HCT116 (cell line): ENCODE data around the gene ANO2. TPM values are rescaled to one million over a fixed set of nuclear protein-coding genes. Genes with fewer than 3 reads are reported as not detected.

ENCODE experiments used
- ATAC-seq: fragments of 200-7000 bp; cut with Tn5 transposase; 2 replicates; pipeline ENCODE4 v1.9.1; 2020; ENCODE audit warnings: mild to moderate bottlenecking, moderate library complexity
- BruUV-seq: library from RNA; stranded (reverse); fragments of 400-500 nt; replicated peaks from 2 replicates; lab custom pipeline; 2021; lab: Mats Ljungman, UMichigan
- CTCF ChIA-PET: fragments of 300-600 bp; sonication (Branson Sonifier 250); formaldehyde crosslinking; loops from one replicate; lab custom pipeline; 2021; ENCODE audit warnings: antibody characterized with exemption; lab: Charles Lee
- POLR2A ChIA-PET: fragments of 300-600, 350-600 bp; sonication (Branson Sonifier 250); formaldehyde crosslinking; loops from one replicate; lab custom pipeline; 2021; ENCODE audit warnings: antibody characterized with exemption; lab: Charles Lee
- RAD21 ChIA-PET, 2 experiments: fragments of 300-600 bp; sonication (Branson Sonifier 250); formaldehyde crosslinking; loops; one replicate each; lab custom pipeline; 2023; ENCODE audit warnings: low total read pairs in 2 of 2; ENCODE audit not compliant: uncharacterized antibody in 2 of 2, unreplicated experiment in 2 of 2, low non-redundant PET in 1 of 2; lab: Charles Lee
- DNase-seq: peaks from one replicate; pipeline ENCODE4 v3.0.0-alpha.2; 2010; ENCODE audit warnings: low read depth, low spot score
- H2AFZ ChIP-seq: fragments of 200-600 bp; shearing (Covaris generic), sonication (generic); 2 replicates; pipeline ENCODE4 v1.6.1; 2017; ENCODE audit warnings: low read depth, mixed run types, mixed read lengths, antibody characterized with exemption, low read length; ENCODE audit not compliant: poor library complexity, severe bottlenecking
- H3K27ac ChIP-seq: 2 replicates; pipeline ENCODE4 v1.5.1; 2012; ENCODE audit warnings: low read depth, low read length
- H3K27me3 ChIP-seq: fragments of 200-600 bp; sonication (generic); 2 replicates; pipeline ENCODE4 v1.6.1; 2016; ENCODE audit warnings: mixed run types, low read length, mixed read lengths; ENCODE audit not compliant: insufficient read depth
- H3K36me3 ChIP-seq, 2 experiments: fragments of 200-500 bp in 1 of 2; fragments of 200-600 bp in 1 of 2; sonication (Bioruptor generic) in 1 of 2; sonication (generic) in 1 of 2; 2 replicates each; pipeline versions ENCODE4 v1.5.1 to v1.6.1; 2014 to 2016; ENCODE audit warnings: low read length in 2 of 2, inconsistent platforms in 1 of 2, mixed read lengths in 1 of 2, mixed run types in 1 of 2; ENCODE audit not compliant: insufficient read depth in 2 of 2, control insufficient read depth in 1 of 2
- H3K4me1 ChIP-seq, 2 experiments: fragments of 200-600 bp in 1 of 2; sonication (generic) in 1 of 2; 2 replicates each; pipeline versions ENCODE4 v1.5.1 to v1.6.1; 2012 to 2017; ENCODE audit warnings: low read length in 2 of 2, inconsistent platforms in 1 of 2, mild to moderate bottlenecking in 1 of 2, mixed read lengths in 1 of 2, mixed run types in 1 of 2, moderate library complexity in 1 of 2; ENCODE audit not compliant: insufficient read depth in 2 of 2, control insufficient read depth in 1 of 2
- H3K4me2 ChIP-seq: fragments of 200-600 bp; sonication (generic); 2 replicates; pipeline ENCODE4 v1.6.1; 2017; ENCODE audit warnings: mixed run types, low read length, mixed read lengths
- H3K4me3 ChIP-seq, 2 experiments: fragments of 200-600 bp in 1 of 2; sonication (generic) in 1 of 2; replicated peaks in 1 of 2; 2 replicates each; pipeline ENCODE4 v1.5.1; 2011 to 2016; ENCODE audit warnings: low read length in 2 of 2, control low read depth in 1 of 2, low read depth in 1 of 2, mild to moderate bottlenecking in 1 of 2, mixed read lengths in 1 of 2, mixed run types in 1 of 2
- H3K79me2 ChIP-seq: fragments of 200-600 bp; sonication (generic); 2 replicates; pipeline ENCODE4 v1.6.1; 2017; ENCODE audit warnings: mild to moderate bottlenecking, mixed run types, low read length, moderate library complexity, mixed read lengths; ENCODE audit not compliant: insufficient read depth
- H3K9ac ChIP-seq: fragments of 200-600 bp; sonication (generic); 2 replicates; pipeline ENCODE4 v1.6.1; 2016; ENCODE audit warnings: low read length, mixed read lengths
- H3K9me2 ChIP-seq: fragments of 200-600 bp; sonication (generic), shearing (Covaris generic); 2 replicates; pipeline ENCODE4 v1.6.1; 2017; ENCODE audit warnings: mixed run types, mild to moderate bottlenecking, moderate library complexity; ENCODE audit not compliant: insufficient read depth
- H3K9me3 ChIP-seq, 2 experiments: fragments of 200-500 bp in 1 of 2; fragments of 200-600 bp in 1 of 2; sonication (Bioruptor generic) in 1 of 2; sonication (generic) in 1 of 2; 2 replicates each; pipeline ENCODE4 v1.6.1; 2014 to 2017; ENCODE audit warnings: low read length in 2 of 2, mixed read lengths in 2 of 2, inconsistent platforms in 1 of 2, low read depth in 1 of 2, mild to moderate bottlenecking in 1 of 2, mixed run types in 1 of 2, moderate library complexity in 1 of 2; ENCODE audit not compliant: control insufficient read depth in 1 of 2, insufficient read depth in 1 of 2
- H4K20me1 ChIP-seq: fragments of 200-600 bp; sonication (generic), shearing (Covaris generic); 2 replicates; pipeline ENCODE4 v1.6.1; 2017; ENCODE audit warnings: mixed run types, mild to moderate bottlenecking, moderate library complexity; ENCODE audit not compliant: insufficient read depth
- CBX3 ChIP-seq: IDR thresholded peaks from 2 replicates; pipeline ENCODE4 v1.6.1; 2012; ENCODE audit warnings: low read depth
- CEBPB ChIP-seq: IDR thresholded peaks from 2 replicates; pipeline ENCODE4 v1.6.1; 2012; ENCODE audit warnings: low read depth
- CTCF ChIP-seq, 3 experiments: fragments of 200-600 bp in 1 of 3; sonication (generic) in 1 of 3; IDR thresholded peaks in 2 of 3; conservative IDR thresholded peaks in 1 of 3; 2 replicates each; pipeline ENCODE4 v1.5.1; 2012 to 2017; ENCODE audit warnings: low read depth in 2 of 3, low read length in 2 of 3, antibody characterized with exemption in 1 of 3, borderline replicate concordance in 1 of 3, control low read depth in 1 of 3, mild to moderate bottlenecking in 1 of 3, mixed read lengths in 1 of 3, mixed run types in 1 of 3, moderate library complexity in 1 of 3; ENCODE audit not compliant: insufficient read depth in 1 of 3
- EGR1 ChIP-seq: IDR thresholded peaks from 2 replicates; pipeline ENCODE4 v1.6.1; 2012; ENCODE audit warnings: low read depth
- ELF1 ChIP-seq: IDR thresholded peaks from 2 replicates; pipeline ENCODE4 v1.6.1; 2012; ENCODE audit warnings: low read depth, borderline replicate concordance
- EZH2 ChIP-seq: fragments of 200-600 bp; sonication (generic); IDR thresholded peaks from 2 replicates; pipeline ENCODE4 v1.6.1; 2017; ENCODE audit warnings: antibody characterized with exemption, mixed run types
- EZH2phosphoT487 ChIP-seq: fragments of 200-600 bp; IDR thresholded peaks from 2 replicates; pipeline ENCODE4 v1.6.1; 2018; ENCODE audit warnings: antibody characterized with exemption, borderline replicate concordance
- FOSL1 ChIP-seq: IDR thresholded peaks from 2 replicates; pipeline ENCODE4 v1.6.1; 2012; ENCODE audit warnings: low read depth
- JUND ChIP-seq: IDR thresholded peaks from 2 replicates; pipeline ENCODE4 v1.6.1; 2012
- POLR2A ChIP-seq: IDR thresholded peaks from 2 replicates; pipeline ENCODE4 v1.7.0; 2011; ENCODE audit warnings: borderline replicate concordance; ENCODE audit not compliant: insufficient read depth, insufficient read length; ENCODE audit errors: extremely low read depth
- POLR2AphosphoS5 ChIP-seq: IDR thresholded peaks from 2 replicates; pipeline ENCODE4 v1.6.1; 2011; ENCODE audit warnings: mild to moderate bottlenecking, low read depth, low read length, moderate library complexity
- RAD21 ChIP-seq: IDR thresholded peaks from 2 replicates; pipeline ENCODE4 v1.6.1; 2012; ENCODE audit warnings: low read depth, mild to moderate bottlenecking
- REST ChIP-seq: IDR thresholded peaks from 2 replicates; pipeline ENCODE4 v1.6.1; 2012; ENCODE audit warnings: low read depth
- SIN3A ChIP-seq: IDR thresholded peaks from 2 replicates; pipeline ENCODE4 v1.6.1; 2012; ENCODE audit warnings: low read depth
- SP1 ChIP-seq: IDR thresholded peaks from 2 replicates; pipeline ENCODE4 v1.6.1; 2012; ENCODE audit warnings: low read depth
- TCF7L2 ChIP-seq: IDR thresholded peaks from 2 replicates; pipeline ENCODE4 v1.7.0; 2011; ENCODE audit warnings: borderline replicate concordance, inconsistent platforms; ENCODE audit not compliant: insufficient read depth, insufficient read length; ENCODE audit errors: extremely low read depth
- YY1 ChIP-seq: IDR thresholded peaks from 2 replicates; pipeline ENCODE4 v1.6.1; 2011; ENCODE audit warnings: low read length, low read depth, moderate library complexity, mild to moderate bottlenecking; ENCODE audit not compliant: insufficient replicate concordance; ENCODE audit errors: extremely low read depth
- ZBTB33 ChIP-seq: IDR thresholded peaks from 2 replicates; pipeline ENCODE4 v1.6.1; 2011; ENCODE audit warnings: mild to moderate bottlenecking, low read length, moderate library complexity; ENCODE audit not compliant: insufficient replicate concordance; ENCODE audit errors: extremely low read depth
- ZFX ChIP-seq: fragments of 450-650 bp; IDR thresholded peaks from 2 replicates; pipeline ENCODE4 v1.6.1; 2017
- ZNF274 ChIP-seq: fragments of 200-500 bp; sonication (Bioruptor generic); IDR thresholded peaks from 2 replicates; pipeline ENCODE4 v1.6.1; 2014; ENCODE audit warnings: mild to moderate bottlenecking, low read depth, low read length, inconsistent platforms
- intact Hi-C: fragments of 100-400 bp; cut with micrococcal nuclease; formaldehyde crosslinking; loops from 2 replicates; pipeline ENCODE4 v1.10.0; 2022
- total RNA-seq: library from RNA; stranded (reverse); gene quantifications from one replicate; pipeline ENCODE4 v1.2.1, GENCODE V29; 2021; ENCODE audit not compliant: unreplicated experiment

ANO2 gene
- total RNA-seq, 1 experiment from 2014 or later = not detected

- ChIA-PET CTCF (interaction anchor here (0.8 to 2.6 kb wide), 5 partner anchors 10 to 569 kb away, joined by 3 to 25 read pairs (median 3); no protein-coding TSS in a partner anchor), RAD21 (no interaction called here), POLR2A (no interaction called here)
- no peaks in the 10 kb centered on the region for H3K9me2 ChIP-seq
- H3K27ac ChIP-seq = no peak overlapping the region
- no peak for ATAC-seq
- no peaks in the 10 kb centered on the region for H3K9me3 ChIP-seq
- H3K4me1 ChIP-seq = no peaks in the 10 kb centered on the region
- no peak overlapping the region for H3K4me3 ChIP-seq
- intact Hi-C loops = no loop called here
- H4K20me1 ChIP-seq = no peaks in the 10 kb centered on the region
- no peak for TF ChIP-seq POLR2A
- TF ChIP-seq ZBTB33 = no peak
- no peak for TF ChIP-seq ELF1
- TF ChIP-seq ZNF274 = no peak
- no peak for TF ChIP-seq POLR2AphosphoS5
- no peak for TF ChIP-seq EZH2
- no peak for TF ChIP-seq CEBPB
- no peak for TF ChIP-seq YY1
- no peak for TF ChIP-seq RAD21
- no peak for TF ChIP-seq EZH2phosphoT487
- TF ChIP-seq TCF7L2 = no peak
- no peak for TF ChIP-seq ZFX
- TF ChIP-seq CBX3 = no peak
- no peak for TF ChIP-seq JUND
- no peak for TF ChIP-seq CTCF (IDR thresholded peaks at IDR 0.05 in 2 of 3, conservative IDR thresholded peaks at IDR 0.05 in 1 of 3; ENCODE audit: borderline replicate concordance in 1 of 3, insufficient read depth in 1 of 3, low read depth in 2 of 3, low read length in 2 of 3)
- no peak for TF ChIP-seq SP1
- no peak for TF ChIP-seq EGR1
- no peak for TF ChIP-seq SIN3A
- no peak for TF ChIP-seq FOSL1
- TF ChIP-seq REST = no peak
- no peaks in the 10 kb centered on the region for H3K79me2 ChIP-seq
- no peak for DNase-seq
- no peak overlapping the region for H3K4me2 ChIP-seq
- H2AFZ ChIP-seq = no peak overlapping the region
- no peak overlapping the region for H3K9ac ChIP-seq
- H3K27me3 ChIP-seq = no peaks in the 10 kb centered on the region
- H3K36me3 ChIP-seq = no peaks in the 10 kb centered on the region
- BruUV-seq = no TSS peak
Observed at GRCh38 chr12:5746036-5746908, 198.8 kb downstream of the ANO2 start.
